ENCODE data around the gene LACTBL1.

The LACTBL1 gene

GRCh38 chr1:22962558-22962957 is 10.1 kb downstream of the LACTBL1 start:
- no peaks in the 10 kb centered on the region for H3K9me3 ChIP-seq (replicated peaks; ENCODE audit: insufficient read depth, low read length)
- H3K9me2 ChIP-seq (replicated peaks; ENCODE audit: insufficient read depth, low read length) = no peaks in the 10 kb centered on the region
- no peaks in the 10 kb centered on the region for H3K36me3 ChIP-seq (replicated peaks; ENCODE audit: insufficient read depth, low read length)
- DNase-seq = no peak
- TF ChIP-seq EZH2 (optimal IDR thresholded peaks at IDR 0.05; ENCODE audit: low read depth, low read length) (no peak), CTCF (IDR thresholded peaks at IDR 0.05; ENCODE audit: low read length) (no peak), EZH2phosphoT487 (IDR thresholded peaks at IDR 0.05; ENCODE audit: low read length) (no peak)
- no peaks in the 10 kb centered on the region for H3F3A ChIP-seq (ENCODE audit: insufficient read depth, low read length)
- H3K27ac ChIP-seq (ENCODE audit: low read length) = no peak overlapping the region
- no peak overlapping the region for H3K9ac ChIP-seq (ENCODE audit: low read length)
- H3K4me3 ChIP-seq (ENCODE audit: low read length) = no peak overlapping the region
- H3K27me3 ChIP-seq (replicated peaks; ENCODE audit: insufficient read depth, low read length) = peaks cover 31% of the 10 kb centered on the region
- H3K4me1 ChIP-seq (ENCODE audit: low read length) = no peaks in the 10 kb centered on the region
- no peak overlapping the region for H2AFZ ChIP-seq (ENCODE audit: low read length)
- H3K4me2 ChIP-seq (ENCODE audit: low read depth, low read length) = no peak overlapping the region
- H3K79me2 ChIP-seq (ENCODE audit: low read length) = no peaks in the 10 kb centered on the region
- H4K20me1 ChIP-seq (ENCODE audit: insufficient read depth, low read length) = no peaks in the 10 kb centered on the region

GRCh38 chr1:22959545-22960360 is 12.9 kb downstream of the LACTBL1 start:
- H3F3A ChIP-seq (ENCODE audit: insufficient read depth, low read length) = no peaks in the 10 kb centered on the region
- no peaks in the 10 kb centered on the region for H3K4me1 ChIP-seq (ENCODE audit: low read length)
- no peaks in the 10 kb centered on the region for H3K79me2 ChIP-seq (ENCODE audit: low read length)
- no peak overlapping the region for H3K4me2 ChIP-seq (ENCODE audit: low read depth, low read length)
- H3K36me3 ChIP-seq (replicated peaks; ENCODE audit: insufficient read depth, low read length) = no peaks in the 10 kb centered on the region
- H3K27me3 ChIP-seq (replicated peaks; ENCODE audit: insufficient read depth, low read length) = peaks cover 45% of the 10 kb centered on the region
- no peaks in the 10 kb centered on the region for H4K20me1 ChIP-seq (ENCODE audit: insufficient read depth, low read length)
- no peak overlapping the region for H3K4me3 ChIP-seq (ENCODE audit: low read length)
- no peak for DNase-seq
- H2AFZ ChIP-seq (ENCODE audit: low read length) = no peak overlapping the region
- no peaks in the 10 kb centered on the region for H3K9me2 ChIP-seq (replicated peaks; ENCODE audit: insufficient read depth, low read length)
- no peaks in the 10 kb centered on the region for H3K9me3 ChIP-seq (replicated peaks; ENCODE audit: insufficient read depth, low read length)
- no peak overlapping the region for H3K9ac ChIP-seq (ENCODE audit: low read length)
- H3K27ac ChIP-seq (ENCODE audit: low read length) = no peak overlapping the region
- no peak for TF ChIP-seq EZH2phosphoT487 (IDR thresholded peaks at IDR 0.05; ENCODE audit: low read length)
- no peak for TF ChIP-seq EZH2 (optimal IDR thresholded peaks at IDR 0.05; ENCODE audit: low read depth, low read length)
- no peak for TF ChIP-seq CTCF (IDR thresholded peaks at IDR 0.05; ENCODE audit: low read length)

GRCh38 chr1:22958556-22958955 is 14.1 kb downstream of the LACTBL1 start:
- no peaks in the 10 kb centered on the region for H3K9me3 ChIP-seq (replicated peaks; ENCODE audit: insufficient read depth, low read length)
- TF ChIP-seq EZH2phosphoT487 (IDR thresholded peaks at IDR 0.05; ENCODE audit: low read length) (no peak), CTCF (IDR thresholded peaks at IDR 0.05; ENCODE audit: low read length) (no peak), EZH2 (optimal IDR thresholded peaks at IDR 0.05; ENCODE audit: low read depth, low read length) (no peak)
- no peaks in the 10 kb centered on the region for H3K79me2 ChIP-seq (ENCODE audit: low read length)
- DNase-seq = no peak
- H3K9me2 ChIP-seq (replicated peaks; ENCODE audit: insufficient read depth, low read length) = no peaks in the 10 kb centered on the region
- H3K9ac ChIP-seq (ENCODE audit: low read length) = no peak overlapping the region
- no peaks in the 10 kb centered on the region for H3K36me3 ChIP-seq (replicated peaks; ENCODE audit: insufficient read depth, low read length)
- H2AFZ ChIP-seq (ENCODE audit: low read length) = no peak overlapping the region
- no peaks in the 10 kb centered on the region for H3F3A ChIP-seq (ENCODE audit: insufficient read depth, low read length)
- H3K4me3 ChIP-seq (ENCODE audit: low read length) = no peak overlapping the region
- no peaks in the 10 kb centered on the region for H4K20me1 ChIP-seq (ENCODE audit: insufficient read depth, low read length)
- no peak overlapping the region for H3K4me2 ChIP-seq (ENCODE audit: low read depth, low read length)
- H3K27me3 ChIP-seq (replicated peaks; ENCODE audit: insufficient read depth, low read length) = peaks cover 56% of the 10 kb centered on the region
- H3K4me1 ChIP-seq (ENCODE audit: low read length) = no peaks in the 10 kb centered on the region
- no peak overlapping the region for H3K27ac ChIP-seq (ENCODE audit: low read length)

All from MM.1S (cell line).